ENCODE data around the gene ADGRB3.

ADGRB3 gene

GRCh38 chr6:68726992-68727391, 91.9 kb downstream of the ADGRB3 start:
- in situ Hi-C loops (cut with MboI; ENCODE audit: low pct_unique_long_range_greater_than_20kb, low sequenced_read_pairs, unreplicated experiment): no loop called here
- no peak for DNase-seq (ENCODE audit: low spot score)
- TF ChIP-seq CTCF (IDR thresholded peaks at IDR 0.05; ENCODE audit: extremely low read depth, insufficient read depth, missing control alignments): no peak

GRCh38 chr6:68727699-68728098, 92.6 kb downstream of the ADGRB3 start:
- TF ChIP-seq CTCF (IDR thresholded peaks at IDR 0.05; ENCODE audit: extremely low read depth, insufficient read depth, missing control alignments): no peak
- DNase-seq (ENCODE audit: low spot score): no peak
- in situ Hi-C loops (cut with MboI; ENCODE audit: low pct_unique_long_range_greater_than_20kb, low sequenced_read_pairs, unreplicated experiment): no loop called here

DNA sequence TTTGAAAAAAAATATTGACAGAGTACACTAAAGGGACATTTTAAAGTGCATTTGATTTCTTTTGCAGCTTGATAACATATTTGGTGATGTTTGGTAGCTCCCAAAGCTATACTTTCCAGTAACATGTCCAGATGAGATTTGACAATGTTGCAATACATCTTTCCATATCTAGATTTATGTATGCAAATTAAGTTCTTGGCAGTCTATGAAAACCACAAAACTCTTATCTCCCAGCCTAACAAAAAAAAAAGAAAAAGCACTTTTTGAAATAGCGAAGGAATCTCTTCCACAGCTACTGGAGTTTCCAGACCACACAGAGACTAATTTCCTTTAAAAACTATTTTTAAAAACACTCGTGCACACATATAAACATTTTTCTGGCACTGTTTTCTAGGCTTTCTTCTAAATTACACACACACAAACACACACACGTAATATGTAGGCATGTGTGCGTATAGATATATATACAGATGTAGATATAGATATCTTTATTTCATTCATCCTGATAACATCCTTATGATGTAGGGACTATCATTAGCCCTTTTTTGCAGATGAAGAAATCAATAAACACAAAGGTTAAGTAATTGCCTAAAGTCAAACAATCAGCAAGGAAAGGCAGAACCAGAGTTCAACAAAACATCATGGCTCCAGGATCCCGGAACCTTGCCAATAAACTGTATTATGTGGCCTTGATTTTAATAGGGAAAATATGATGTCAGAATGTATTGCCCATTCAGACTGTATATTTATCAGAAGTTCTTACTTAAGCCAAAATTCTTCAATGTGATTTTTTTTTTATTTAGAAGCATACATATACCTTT, 93.3 kb downstream of the ADGRB3 start:
- in situ Hi-C loops (cut with MboI; ENCODE audit: low pct_unique_long_range_greater_than_20kb, low sequenced_read_pairs, unreplicated experiment): no loop called here
- DNase-seq (ENCODE audit: low spot score): no peak
- TF ChIP-seq CTCF (IDR thresholded peaks at IDR 0.05; ENCODE audit: extremely low read depth, insufficient read depth, missing control alignments): no peak

DNA sequence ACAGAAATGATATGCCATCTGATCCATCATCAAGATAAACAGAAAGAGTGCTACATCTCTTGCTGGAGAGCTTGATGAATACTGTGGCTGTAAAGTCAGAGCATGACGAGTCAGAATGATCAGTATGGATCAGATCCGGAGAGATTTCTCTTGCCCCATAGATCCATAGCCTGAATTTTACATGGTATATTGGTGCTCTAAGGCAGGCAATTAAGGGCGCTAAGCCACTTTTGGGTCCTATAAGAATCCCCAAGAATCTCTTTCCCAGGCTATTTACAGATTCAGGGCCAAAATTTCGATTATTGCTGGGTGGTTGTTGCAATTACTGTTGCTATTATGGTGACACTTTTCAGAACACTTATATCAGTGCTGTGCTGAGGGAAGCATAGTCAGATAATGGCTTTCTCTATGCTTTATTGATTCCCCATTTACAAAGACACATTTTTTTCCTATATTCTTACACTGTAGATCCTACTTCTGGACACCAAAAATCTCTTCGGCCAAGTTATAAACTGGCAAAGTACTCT, 94.4 kb downstream of the ADGRB3 start:
- in situ Hi-C loops (cut with MboI; ENCODE audit: low pct_unique_long_range_greater_than_20kb, low sequenced_read_pairs, unreplicated experiment): no loop called here
- TF ChIP-seq CTCF (IDR thresholded peaks at IDR 0.05; ENCODE audit: extremely low read depth, insufficient read depth, missing control alignments): no peak
- no peak for DNase-seq (ENCODE audit: low spot score)

DNA sequence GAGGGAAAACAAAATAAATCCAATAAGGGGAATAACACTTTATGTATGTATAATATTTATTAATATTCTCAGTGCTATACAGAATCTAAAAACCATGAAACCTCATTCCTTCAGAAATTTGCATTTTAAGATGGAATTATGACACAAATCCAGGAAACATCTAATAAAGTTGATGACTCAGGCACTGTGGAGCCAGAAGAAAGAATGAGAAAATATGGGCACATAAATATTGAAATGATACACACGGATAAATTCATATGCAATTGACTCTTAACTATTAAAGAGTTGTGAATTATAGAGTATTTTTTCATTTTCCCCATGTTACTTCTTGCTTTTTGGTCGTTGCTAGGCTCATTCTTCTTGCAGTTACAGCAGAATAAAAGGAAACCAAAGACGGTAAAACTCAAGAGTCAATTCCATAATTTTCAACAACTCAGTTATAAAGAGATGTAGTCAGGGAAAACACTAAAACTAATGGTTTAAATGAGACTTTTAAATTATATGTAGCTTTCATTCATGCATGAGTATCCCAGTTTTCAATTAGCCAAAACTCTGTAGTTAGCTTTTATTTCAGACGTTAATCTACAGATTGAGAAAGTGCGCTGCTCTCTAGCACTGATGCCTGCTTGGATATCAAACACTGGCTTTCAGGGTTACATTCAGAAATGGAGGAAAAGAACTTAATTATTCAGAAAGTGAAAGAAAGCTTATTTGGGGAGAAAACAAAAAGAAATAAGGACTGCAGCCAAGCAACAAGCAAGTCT, 95.4 kb downstream of the ADGRB3 start:
- no peak for TF ChIP-seq CTCF (IDR thresholded peaks at IDR 0.05; ENCODE audit: extremely low read depth, insufficient read depth, missing control alignments)
- no peak for DNase-seq (ENCODE audit: low spot score)
- in situ Hi-C loops (cut with MboI; ENCODE audit: low pct_unique_long_range_greater_than_20kb, low sequenced_read_pairs, unreplicated experiment): no loop called here

GRCh38 chr6:68732423-68732822, 97.3 kb downstream of the ADGRB3 start:
- in situ Hi-C loops (cut with MboI; ENCODE audit: low pct_unique_long_range_greater_than_20kb, low sequenced_read_pairs, unreplicated experiment): no loop called here
- TF ChIP-seq CTCF (IDR thresholded peaks at IDR 0.05; ENCODE audit: extremely low read depth, insufficient read depth, missing control alignments): no peak

More at GRCh38 chr6:68732423-68732822, 97.3 kb downstream of the ADGRB3 start:
- DNase-seq (ENCODE audit: low spot score): no peak

All from GM13977 (cell line).